Loucy (cell line): ENCODE measurements around the gene MROH8.

ENCODE experiments used
- H2AFZ ChIP-seq: fragments of 200-600 bp; sonication (generic); 2 replicates; pipeline ENCODE4 v1.6.0; 2016; ENCODE audit warnings: antibody characterized with exemption, mild to moderate bottlenecking, low read length, moderate library complexity
- H3F3A ChIP-seq: fragments of 200-600 bp; 2 replicates; pipeline ENCODE4 v1.6.0; 2016; ENCODE audit warnings: antibody characterized with exemption, low read depth, mild to moderate bottlenecking
- H3K27me3 ChIP-seq: fragments of 200-600 bp; sonication (generic); 2 replicates; pipeline ENCODE4 v1.6.1; 2014; ENCODE audit warnings: low read length, mild to moderate bottlenecking; ENCODE audit not compliant: insufficient read depth, poor library complexity, severe bottlenecking
- H3K36me3 ChIP-seq: fragments of 200-600 bp; sonication (generic); 2 replicates; pipeline ENCODE4 v1.6.1; 2016; ENCODE audit warnings: low read length; ENCODE audit not compliant: insufficient read depth
- H3K4me1 ChIP-seq: fragments of 200-600 bp; sonication (generic); 2 replicates; pipeline ENCODE4 v1.5.1; 2014; ENCODE audit warnings: low read length, mild to moderate bottlenecking; ENCODE audit not compliant: insufficient read depth, poor library complexity, severe bottlenecking
- H3K4me2 ChIP-seq: fragments of 200-600 bp; sonication (generic); 2 replicates; pipeline ENCODE4 v1.6.0; 2014; ENCODE audit warnings: antibody characterized with exemption, low read length, low read depth, mild to moderate bottlenecking; ENCODE audit not compliant: poor library complexity, severe bottlenecking
- H3K4me3 ChIP-seq: fragments of 200-600 bp; sonication (generic); 2 replicates; pipeline ENCODE4 v1.5.1; 2014; ENCODE audit warnings: low read length, mild to moderate bottlenecking, mixed read lengths; ENCODE audit not compliant: poor library complexity, severe bottlenecking
- H3K79me2 ChIP-seq: fragments of 200-600 bp; sonication (generic); 2 replicates; pipeline ENCODE4 v1.6.1; 2014; ENCODE audit warnings: low read length; ENCODE audit not compliant: insufficient read depth
- H3K9ac ChIP-seq: fragments of 200-600 bp; sonication (generic); 2 replicates; pipeline ENCODE4 v1.6.0; 2014; ENCODE audit warnings: mild to moderate bottlenecking, low read depth, low read length, moderate library complexity; ENCODE audit not compliant: poor library complexity, severe bottlenecking
- H3K9me2 ChIP-seq: fragments of 200-600 bp; sonication (generic); replicated peaks from 2 replicates; pipeline ENCODE4 v1.6.1; 2016; ENCODE audit warnings: low read depth, low read length, mixed read lengths
- H3K9me3 ChIP-seq: fragments of 200-600 bp; sonication (generic); 2 replicates; pipeline ENCODE4 v1.6.1; 2014; ENCODE audit warnings: mild to moderate bottlenecking, antibody characterized with exemption, low read length, low read depth; ENCODE audit not compliant: insufficient read depth
- H4K20me1 ChIP-seq: fragments of 200-600 bp; sonication (generic); 2 replicates; pipeline ENCODE4 v1.6.0; 2014; ENCODE audit warnings: antibody characterized with exemption, low read length, mild to moderate bottlenecking; ENCODE audit not compliant: insufficient read depth, poor library complexity, severe bottlenecking
- EZH2phosphoT487 ChIP-seq: fragments of 200-600 bp; IDR thresholded peaks from 2 replicates; pipeline ENCODE4 v1.6.1; 2018; ENCODE audit warnings: antibody characterized with exemption, mild to moderate bottlenecking, moderate library complexity, borderline replicate concordance
- TF ChIP-seq, protein P1 (sequence below): fragments of 200-600 bp; sonication (generic); conservative IDR thresholded peaks from 2 replicates; pipeline ENCODE4 v1.5.1; 2014; ENCODE audit warnings: mild to moderate bottlenecking, antibody characterized with exemption, low read length

The MROH8 gene

DNA sequence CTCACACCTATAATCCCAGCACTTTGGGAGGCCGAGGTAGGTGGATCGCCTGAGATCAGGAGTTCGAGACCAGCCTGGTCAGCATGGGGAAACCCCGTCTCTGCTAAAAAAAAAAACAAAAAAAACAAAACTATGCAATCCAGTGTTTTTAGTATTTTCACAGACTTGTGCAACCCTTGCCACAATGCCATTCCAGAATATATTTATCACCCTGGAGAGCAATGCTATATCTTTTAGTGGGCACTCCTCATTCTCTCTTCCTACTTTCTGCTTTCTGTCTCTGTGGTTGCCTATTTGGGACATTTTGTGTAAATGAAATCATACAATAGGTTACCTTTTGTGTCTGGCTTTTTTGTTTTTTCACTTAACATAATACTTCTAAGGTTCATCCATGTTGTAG lies 39.1 kb upstream of the MROH8 start:
- no peak overlapping the region for H3K4me2 ChIP-seq
- H3F3A ChIP-seq = no peaks in the 10 kb centered on the region
- no peaks in the 10 kb centered on the region for H3K27me3 ChIP-seq
- no peak for TF ChIP-seq EZH2phosphoT487
- TF ChIP-seq, protein P1, sequence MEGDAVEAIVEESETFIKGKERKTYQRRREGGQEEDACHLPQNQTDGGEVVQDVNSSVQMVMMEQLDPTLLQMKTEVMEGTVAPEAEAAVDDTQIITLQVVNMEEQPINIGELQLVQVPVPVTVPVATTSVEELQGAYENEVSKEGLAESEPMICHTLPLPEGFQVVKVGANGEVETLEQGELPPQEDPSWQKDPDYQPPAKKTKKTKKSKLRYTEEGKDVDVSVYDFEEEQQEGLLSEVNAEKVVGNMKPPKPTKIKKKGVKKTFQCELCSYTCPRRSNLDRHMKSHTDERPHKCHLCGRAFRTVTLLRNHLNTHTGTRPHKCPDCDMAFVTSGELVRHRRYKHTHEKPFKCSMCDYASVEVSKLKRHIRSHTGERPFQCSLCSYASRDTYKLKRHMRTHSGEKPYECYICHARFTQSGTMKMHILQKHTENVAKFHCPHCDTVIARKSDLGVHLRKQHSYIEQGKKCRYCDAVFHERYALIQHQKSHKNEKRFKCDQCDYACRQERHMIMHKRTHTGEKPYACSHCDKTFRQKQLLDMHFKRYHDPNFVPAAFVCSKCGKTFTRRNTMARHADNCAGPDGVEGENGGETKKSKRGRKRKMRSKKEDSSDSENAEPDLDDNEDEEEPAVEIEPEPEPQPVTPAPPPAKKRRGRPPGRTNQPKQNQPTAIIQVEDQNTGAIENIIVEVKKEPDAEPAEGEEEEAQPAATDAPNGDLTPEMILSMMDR = no peak
- no peak overlapping the region for H3K4me3 ChIP-seq
- no peak overlapping the region for H3K9ac ChIP-seq
- no peaks in the 10 kb centered on the region for H3K9me3 ChIP-seq
- peaks cover 4% of the 10 kb centered on the region for H4K20me1 ChIP-seq
- H3K4me1 ChIP-seq = no peaks in the 10 kb centered on the region
- no peak overlapping the region for H2AFZ ChIP-seq
- peaks cover 89% of the 10 kb centered on the region for H3K36me3 ChIP-seq
- H3K79me2 ChIP-seq = no peaks in the 10 kb centered on the region
- no peaks in the 10 kb centered on the region for H3K9me2 ChIP-seq

DNA sequence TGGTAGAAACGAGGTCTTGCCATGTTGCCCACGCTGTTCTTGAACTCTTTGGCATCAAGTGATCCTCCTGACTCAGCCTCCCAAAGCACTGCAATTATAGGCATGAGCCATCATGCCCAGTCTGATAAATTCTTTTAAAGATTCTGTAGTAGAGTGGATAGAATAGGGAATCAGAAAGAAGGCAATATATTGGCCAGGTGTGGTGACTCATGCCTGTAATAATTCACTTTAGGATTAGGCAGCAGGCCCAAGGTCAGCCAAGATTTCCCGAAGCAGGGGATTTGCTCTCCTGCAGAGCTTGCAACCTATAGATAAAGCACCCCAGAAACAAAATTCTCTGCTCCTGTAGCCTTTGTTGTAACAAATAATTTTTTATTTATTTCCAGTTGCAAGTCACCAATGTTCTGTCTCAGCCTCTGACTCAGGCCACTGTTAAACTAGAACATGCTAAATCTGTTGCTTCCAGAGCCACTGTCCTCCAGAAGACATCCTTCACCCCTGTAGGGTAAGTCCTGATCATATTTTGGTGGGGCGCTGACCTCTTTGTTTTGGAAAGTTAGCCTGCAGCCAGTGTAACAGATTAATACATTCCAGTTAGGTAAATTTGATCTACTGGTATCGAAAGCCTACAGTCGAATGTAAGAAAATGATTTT lies 30.4 kb upstream of the MROH8 start:
- no peaks in the 10 kb centered on the region for H3F3A ChIP-seq
- H3K9me3 ChIP-seq = no peaks in the 10 kb centered on the region
- H2AFZ ChIP-seq = no peak overlapping the region
- no peaks in the 10 kb centered on the region for H4K20me1 ChIP-seq
- H3K79me2 ChIP-seq = no peaks in the 10 kb centered on the region
- H3K9ac ChIP-seq = no peak overlapping the region
- H3K27me3 ChIP-seq = no peaks in the 10 kb centered on the region
- TF ChIP-seq, protein P1 = no peak
- TF ChIP-seq EZH2phosphoT487 = no peak
- H3K4me3 ChIP-seq = no peak overlapping the region
- no peaks in the 10 kb centered on the region for H3K4me1 ChIP-seq
- peaks cover 84% of the 10 kb centered on the region for H3K36me3 ChIP-seq
- no peaks in the 10 kb centered on the region for H3K9me2 ChIP-seq
- H3K4me2 ChIP-seq = no peak overlapping the region

DNA sequence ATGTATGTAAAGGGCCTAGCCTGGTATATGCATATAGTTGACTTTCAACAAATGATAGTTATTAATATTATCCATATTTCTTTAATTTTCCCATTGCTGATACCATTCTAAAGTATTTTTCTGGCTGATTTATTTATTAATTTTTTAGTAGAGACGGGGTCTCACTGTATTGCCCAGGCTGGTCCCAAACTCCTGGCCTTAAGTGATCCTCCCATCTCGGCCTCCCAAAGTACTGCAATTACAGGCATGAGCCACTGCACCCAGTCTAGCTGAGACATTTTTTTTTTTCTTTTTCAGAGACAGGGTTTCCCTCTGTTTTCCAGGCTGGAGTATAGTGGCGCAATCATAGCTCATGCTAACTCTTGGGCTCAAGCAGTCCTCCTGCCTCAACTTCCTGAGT lies 29.8 kb upstream of the MROH8 start:
- Histone ChIP-seq H3K9ac (no peak overlapping the region), H3K9me2 (no peaks in the 10 kb centered on the region), H3K9me3 (no peaks in the 10 kb centered on the region), H4K20me1 (no peaks in the 10 kb centered on the region), H3K36me3 (peaks cover 84% of the 10 kb centered on the region), H3F3A (no peaks in the 10 kb centered on the region), H3K4me3 (no peak overlapping the region), H2AFZ (no peak overlapping the region), H3K79me2 (peaks cover under 1% of the 10 kb centered on the region; the same call in 1 of the 2 replicates), H3K27me3 (no peaks in the 10 kb centered on the region), H3K4me2 (no peak overlapping the region), H3K4me1 (no peaks in the 10 kb centered on the region)
- TF ChIP-seq EZH2phosphoT487 = no peak
- TF ChIP-seq, protein P1 = no peak
